Endometrial microvascular endothelial cells (primary cell): ENCODE measurements around the gene ERMAP. TPM values are rescaled to one million over a fixed set of nuclear protein-coding genes. Genes with fewer than 3 reads are reported as not detected.
"Not testable (repeated sequence)": the region's sequence is repeated elsewhere in the genome, so short reads cannot be mapped to it uniquely, and the experiment has no call there.

Experiments
- in situ Hi-C: cut with HindIII; loops from 2 replicates; pipeline ENCODE4 v1.10.0; 2017; ENCODE audit warnings: low sequenced_read_pairs, low pct_unique_long_range_greater_than_20kb; ENCODE audit errors: inconsistent ontology term
- total RNA-seq: library from RNA; depleted of rRNA; stranded (reverse); fragments of >200 nt; gene quantifications from one replicate; pipeline ENCODE4 v1.2.3, GENCODE V29; 2015; ENCODE audit errors: inconsistent ontology term

The ERMAP gene
- total RNA-seq, 1 donor from 2014 or later, result 9.7 TPM

DNA sequence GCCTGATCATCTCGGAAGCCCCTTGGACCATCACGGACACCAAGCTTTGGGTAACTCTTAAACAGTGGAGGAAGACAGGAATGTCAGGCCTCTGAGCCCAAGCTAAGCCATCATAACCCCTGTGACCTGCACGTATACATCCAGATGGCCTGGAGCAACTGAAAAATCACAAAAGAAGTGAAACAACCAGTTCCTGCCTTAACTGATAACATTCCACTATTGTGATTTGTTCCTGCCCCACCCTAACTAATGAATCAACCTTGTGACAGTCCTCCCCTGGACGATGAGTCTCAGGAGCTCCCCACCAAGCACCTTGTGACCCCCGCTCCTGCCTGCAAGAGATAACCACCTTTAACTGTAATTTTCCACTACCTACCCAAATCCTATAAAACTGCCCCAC, 42.4 kb downstream of the ERMAP start:
- in situ Hi-C loops, result not testable (repeated sequence)

DNA sequence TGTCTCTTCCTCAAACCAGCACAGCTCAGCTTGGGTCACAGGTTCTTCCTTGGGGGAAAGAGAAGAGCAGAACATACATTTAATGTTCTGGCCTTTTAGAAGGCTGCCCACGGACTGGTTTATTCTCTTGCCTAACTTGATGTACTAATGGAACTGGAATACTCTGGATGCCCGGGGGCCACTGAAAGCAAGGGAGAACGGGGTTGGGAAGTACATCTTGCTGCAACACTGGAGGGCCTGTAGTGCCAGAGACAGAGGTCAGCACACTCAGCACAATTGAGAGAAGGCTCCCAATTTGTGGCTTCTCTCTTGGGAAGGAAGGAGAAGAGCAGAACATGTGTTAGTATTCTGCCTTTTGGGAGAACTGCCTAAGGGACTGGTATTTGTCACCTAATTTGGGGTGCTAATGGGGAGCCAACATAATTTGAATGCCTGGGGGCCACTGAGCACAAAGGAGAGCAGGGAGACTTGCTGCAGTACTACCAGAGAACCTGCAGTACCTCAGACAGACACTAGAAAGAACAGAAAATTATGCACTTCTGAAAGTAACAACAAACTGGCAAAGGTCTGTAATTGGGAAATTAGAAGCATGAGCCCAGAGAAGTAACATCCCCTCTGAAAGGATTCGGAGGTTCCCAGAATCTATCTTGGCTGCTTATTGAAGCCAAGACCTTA, 43.6 kb downstream of the ERMAP start:
- in situ Hi-C loops, result no loop called here

DNA sequence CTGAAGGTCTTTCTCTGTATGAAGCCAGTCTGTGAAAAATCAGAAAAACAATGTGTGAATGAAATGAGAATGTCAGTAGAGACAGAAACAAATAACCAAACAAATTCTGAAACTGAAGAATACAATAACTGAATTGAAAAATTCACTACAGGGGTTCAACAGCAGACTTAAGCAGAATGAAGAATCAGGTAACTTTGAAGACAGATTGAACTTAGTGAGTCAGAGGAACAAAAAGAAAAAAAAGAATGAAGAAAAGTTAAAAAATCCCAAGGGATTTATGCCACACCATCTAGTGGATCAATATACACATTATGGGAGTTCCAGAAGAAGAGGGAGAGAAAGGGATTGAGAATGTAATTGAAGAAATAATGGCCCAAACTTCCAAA, 44.1 kb downstream of the ERMAP start:
- in situ Hi-C loops, result no loop called here

GRCh38 chr1:42866549-42866948, 49.6 kb downstream of the ERMAP start:
- in situ Hi-C loops, result no loop called here

- in situ Hi-C loops, result not testable (repeated sequence)
These were observed 51.5 kb downstream of the ERMAP start for GRCh38 chr1:42868466-42868865.

GRCh38 chr1:42869254-42869653, 52.3 kb downstream of the ERMAP start:
- in situ Hi-C loops, result not testable (repeated sequence)

DNA sequence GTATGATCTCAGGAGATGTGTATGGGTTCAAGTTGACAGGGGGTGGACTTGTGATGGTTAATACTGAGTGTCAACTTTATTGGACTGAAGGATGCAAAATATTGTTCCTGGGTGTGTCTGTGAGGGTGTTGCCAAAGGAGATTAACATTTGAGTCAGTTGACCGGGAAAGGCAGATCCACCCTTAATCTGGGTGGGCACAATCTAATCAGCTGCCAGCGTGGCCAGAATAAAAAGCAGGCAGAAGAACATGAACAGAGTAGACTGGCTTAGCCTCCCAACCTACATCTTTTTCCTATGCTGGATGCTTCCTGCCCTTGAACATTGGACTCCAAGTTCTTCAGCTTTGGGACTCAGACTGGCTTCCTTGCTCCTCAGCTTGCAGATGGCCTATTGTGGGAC, 52.8 kb downstream of the ERMAP start:
- in situ Hi-C loops, result not testable (repeated sequence)

GRCh38 chr1:42873108-42873507, 56.2 kb downstream of the ERMAP start:
- in situ Hi-C loops, result not testable (repeated sequence)

DNA sequence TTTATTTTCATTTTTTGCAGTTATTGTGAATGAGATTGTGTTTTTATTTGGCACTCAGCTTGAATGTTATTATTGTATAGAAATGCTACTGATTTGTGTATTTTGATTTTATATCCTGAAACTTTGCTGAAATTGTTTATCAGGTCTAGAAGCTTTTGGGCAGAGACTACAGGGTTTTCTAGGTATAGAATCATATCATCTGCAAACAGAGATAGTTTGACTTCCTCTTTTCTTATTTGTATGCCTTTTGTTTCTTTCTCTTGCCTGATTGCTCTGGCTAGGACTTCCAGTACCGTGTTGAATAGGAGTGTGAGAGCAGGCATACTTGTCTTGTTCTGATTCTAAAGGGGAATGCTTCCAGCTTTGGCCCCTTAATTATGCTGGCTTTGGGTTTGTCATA, 56.7 kb downstream of the ERMAP start:
- in situ Hi-C loops, result no loop called here

DNA sequence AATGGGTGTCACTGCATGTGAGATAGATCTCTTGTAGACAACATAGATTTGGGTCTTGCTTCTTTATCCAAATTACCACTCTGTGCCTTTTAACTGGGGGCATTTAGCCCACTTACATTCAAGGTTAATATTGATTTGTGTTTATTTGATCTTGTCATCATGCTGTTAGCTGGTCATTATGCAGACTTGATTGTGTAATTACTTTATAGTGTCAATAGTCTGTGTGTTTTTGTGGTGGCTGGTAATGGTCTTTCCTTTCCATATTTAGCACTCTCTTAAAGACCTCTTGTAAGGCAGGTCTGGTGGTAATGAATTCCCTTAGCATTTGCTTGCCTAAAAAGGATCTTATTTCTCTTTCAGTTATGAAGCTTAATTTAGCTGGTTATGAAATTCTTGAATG, 59.1 kb downstream of the ERMAP start:
- in situ Hi-C loops, result no loop called here

GRCh38 chr1:42877380-42877779, 60.5 kb downstream of the ERMAP start:
- in situ Hi-C loops, result no loop called here

DNA sequence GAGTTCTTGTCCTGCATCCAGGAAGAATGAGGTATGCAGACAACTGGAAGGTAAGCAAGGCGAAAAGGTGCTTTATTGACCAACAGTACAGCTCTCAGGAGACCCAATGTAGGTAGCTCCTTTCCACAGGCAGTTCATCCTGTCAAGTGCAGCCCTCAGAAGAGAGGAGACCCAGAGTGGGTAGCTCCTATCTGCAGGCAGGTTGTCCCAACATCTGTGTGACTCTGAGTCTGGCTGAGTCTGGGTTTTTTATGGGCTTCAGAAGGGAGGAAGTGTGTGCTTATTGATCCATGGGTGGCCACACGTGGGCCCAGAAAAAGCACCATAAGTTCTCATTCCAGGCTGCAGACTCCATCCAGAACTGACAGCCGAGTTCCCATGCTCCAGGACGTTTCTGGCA, 63.5 kb downstream of the ERMAP start:
- in situ Hi-C loops, result no loop called here

DNA sequence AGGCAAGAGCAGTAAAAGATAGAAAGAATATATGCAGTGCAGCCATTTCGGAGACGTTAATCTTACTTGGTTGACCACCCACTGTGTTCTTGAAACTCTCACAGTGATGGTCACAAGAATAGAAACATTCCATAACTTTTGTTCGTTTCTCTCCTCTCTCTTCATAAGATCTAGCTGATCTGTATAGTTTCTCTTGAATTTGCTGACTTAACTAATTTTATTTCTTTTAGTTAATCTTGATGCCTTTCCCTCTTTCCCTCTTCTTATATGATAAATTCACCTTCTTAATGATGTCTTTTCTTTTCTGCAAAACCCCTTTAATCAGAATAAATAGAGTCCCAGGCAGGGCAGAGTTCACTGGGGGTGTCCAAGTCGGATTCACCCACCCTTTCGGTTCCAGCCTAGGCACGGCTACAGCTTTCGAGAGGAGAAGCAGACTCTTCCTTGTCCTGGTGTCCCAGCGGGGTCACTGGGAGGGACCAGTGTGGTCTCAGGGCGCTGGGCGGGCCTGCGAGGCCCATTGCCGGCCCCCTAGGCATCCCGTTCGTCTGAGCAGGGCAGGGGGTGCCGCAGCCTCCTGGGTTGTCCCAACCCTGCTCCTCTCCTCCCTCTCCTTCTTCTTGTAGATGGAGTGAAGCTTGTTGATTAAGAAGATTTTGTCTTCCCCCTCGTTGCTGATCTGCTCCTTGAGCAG, 69.3 kb downstream of the ERMAP start:
- in situ Hi-C loops, result no loop called here

DNA sequence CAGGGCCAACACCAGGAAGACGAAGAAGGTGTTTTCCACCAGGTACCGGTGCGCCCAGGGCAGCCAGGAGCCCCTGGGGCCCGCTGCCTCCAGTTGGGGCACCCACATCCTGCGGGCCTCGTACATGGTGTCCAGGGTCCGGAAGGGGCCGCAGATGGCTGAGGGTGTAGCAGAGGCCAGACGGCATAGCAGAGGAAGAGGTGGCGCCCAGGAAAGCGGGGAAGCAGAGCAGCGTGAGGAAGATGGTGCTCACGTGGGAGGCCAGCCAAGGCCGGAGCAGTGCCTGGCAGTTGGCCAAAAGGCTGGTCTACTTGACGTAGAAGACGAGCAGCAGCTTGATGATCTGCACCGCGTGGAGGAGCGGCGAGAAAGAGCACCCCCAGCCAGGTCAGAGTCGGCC, 69.9 kb downstream of the ERMAP start:
- in situ Hi-C loops, result no loop called here

GRCh38 chr1:42887366-42887765, 70.4 kb downstream of the ERMAP start:
- in situ Hi-C loops, result no loop called here

GRCh38 chr1:42888013-42888633, 71.2 kb downstream of the ERMAP start:
- in situ Hi-C loops, result no loop called here

- in situ Hi-C loops, result no loop called here
These were observed 72.3 kb downstream of the ERMAP start for GRCh38 chr1:42889264-42889663.

GRCh38 chr1:42891465-42892138, 74.7 kb downstream of the ERMAP start:
- in situ Hi-C loops, result no loop called here
